OCI-LY3 (cell line): Measurements from ENCODE around the gene ITPKC.

Experiments
- H2AFZ ChIP-seq: fragments of 200-600, 300-600 bp; shearing (Covaris generic); 2 replicates; pipeline ENCODE4 v1.6.0; 2014; ENCODE audit warnings: antibody characterized with exemption, low read depth, low read length
- H3K27ac ChIP-seq: fragments of 200-600, 300-600 bp; sonication (generic); 2 replicates; pipeline ENCODE4 v1.5.1; 2014; ENCODE audit warnings: mild to moderate bottlenecking, low read length, moderate library complexity, mixed read lengths
- H3K27me3 ChIP-seq: fragments of 200-600, 300-600 bp; sonication (generic); 2 replicates; pipeline ENCODE4 v1.6.1; 2014; ENCODE audit warnings: low read depth, low read length, mixed read lengths
- H3K36me3 ChIP-seq: fragments of 200-600, 300-600 bp; sonication (generic); replicated peaks from 2 replicates; pipeline ENCODE3; 2014; ENCODE audit warnings: low read depth, low read length, mixed read lengths
- H3K4me1 ChIP-seq: fragments of 300-600, 200-600 bp; sonication (generic); 2 replicates; pipeline ENCODE4 v1.6.1; 2014; ENCODE audit warnings: low read length, mixed read lengths
- H3K4me2 ChIP-seq: fragments of 200-600, 300-600 bp; sonication (generic); 2 replicates; pipeline ENCODE4 v1.6.1; 2014; ENCODE audit warnings: low read length, mixed read lengths
- H3K4me3 ChIP-seq: fragments of 300-600, 200-600 bp; sonication (generic); 2 replicates; pipeline ENCODE4 v1.5.1; 2014; ENCODE audit warnings: antibody characterized with exemption, mild to moderate bottlenecking, low read length, moderate library complexity
- H3K79me2 ChIP-seq: fragments of 300-600, 200-600 bp; shearing (Covaris generic); 2 replicates; pipeline ENCODE4 v1.6.1; 2014; ENCODE audit warnings: mild to moderate bottlenecking, low read length, mixed read lengths
- H3K9ac ChIP-seq: fragments of 300-600, 200-600 bp; shearing (Covaris generic); 2 replicates; pipeline ENCODE4 v1.6.0; 2014; ENCODE audit warnings: mild to moderate bottlenecking, low read length, moderate library complexity
- H3K9me3 ChIP-seq: fragments of 200-600, 300-600 bp; shearing (Covaris generic); 2 replicates; pipeline ENCODE4 v1.6.1; 2014; ENCODE audit warnings: low read length, mixed read lengths; ENCODE audit not compliant: insufficient read depth
- H4K20me1 ChIP-seq: fragments of 200-600, 300-600 bp; sonication (generic); 2 replicates; pipeline ENCODE4 v1.6.1; 2016; ENCODE audit warnings: low read length, mixed read lengths; ENCODE audit not compliant: insufficient read depth
- EZH2phosphoT487 ChIP-seq: fragments of 200-600 bp; shearing (Covaris generic); IDR thresholded peaks from 2 replicates; pipeline ENCODE4 v1.6.1; 2018; ENCODE audit warnings: antibody characterized with exemption, mixed run types, low read depth
- TF ChIP-seq, protein P1 (sequence below): fragments of 200-600, 300-600 bp; sonication (generic); IDR thresholded peaks from 2 replicates; pipeline ENCODE4 v1.5.1; 2014; ENCODE audit warnings: antibody characterized with exemption, low read length, low read depth

The ITPKC gene

DNA sequence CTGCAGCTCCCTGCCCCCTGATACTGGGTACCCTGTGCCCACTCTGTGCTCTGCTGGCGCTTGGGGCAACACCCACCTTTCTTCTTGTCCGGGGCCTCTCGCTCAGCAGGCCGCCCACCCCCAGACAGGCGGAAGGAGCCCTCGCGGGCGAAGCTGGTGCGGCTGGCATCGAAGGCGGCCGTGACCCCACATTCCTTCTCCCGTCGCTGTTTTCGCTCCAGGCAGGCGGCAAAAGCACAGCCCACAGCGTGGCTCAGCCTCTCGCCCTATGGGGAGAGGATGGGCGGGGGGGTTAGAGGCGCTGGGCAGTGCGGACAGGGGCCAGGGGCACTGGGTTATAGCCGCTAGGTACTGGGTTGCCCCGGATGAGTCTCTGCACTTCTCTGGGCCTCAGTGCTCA lies 39.8 kb upstream of the ITPKC start:
- no peaks in the 10 kb centered on the region for H3K36me3 ChIP-seq
- H4K20me1 ChIP-seq: no peaks in the 10 kb centered on the region
- H3K9me3 ChIP-seq: no peaks in the 10 kb centered on the region
- no peak overlapping the region for H3K27ac ChIP-seq
- H3K4me1 ChIP-seq: no peaks in the 10 kb centered on the region
- no peak for TF ChIP-seq EZH2phosphoT487
- TF ChIP-seq, protein P1, sequence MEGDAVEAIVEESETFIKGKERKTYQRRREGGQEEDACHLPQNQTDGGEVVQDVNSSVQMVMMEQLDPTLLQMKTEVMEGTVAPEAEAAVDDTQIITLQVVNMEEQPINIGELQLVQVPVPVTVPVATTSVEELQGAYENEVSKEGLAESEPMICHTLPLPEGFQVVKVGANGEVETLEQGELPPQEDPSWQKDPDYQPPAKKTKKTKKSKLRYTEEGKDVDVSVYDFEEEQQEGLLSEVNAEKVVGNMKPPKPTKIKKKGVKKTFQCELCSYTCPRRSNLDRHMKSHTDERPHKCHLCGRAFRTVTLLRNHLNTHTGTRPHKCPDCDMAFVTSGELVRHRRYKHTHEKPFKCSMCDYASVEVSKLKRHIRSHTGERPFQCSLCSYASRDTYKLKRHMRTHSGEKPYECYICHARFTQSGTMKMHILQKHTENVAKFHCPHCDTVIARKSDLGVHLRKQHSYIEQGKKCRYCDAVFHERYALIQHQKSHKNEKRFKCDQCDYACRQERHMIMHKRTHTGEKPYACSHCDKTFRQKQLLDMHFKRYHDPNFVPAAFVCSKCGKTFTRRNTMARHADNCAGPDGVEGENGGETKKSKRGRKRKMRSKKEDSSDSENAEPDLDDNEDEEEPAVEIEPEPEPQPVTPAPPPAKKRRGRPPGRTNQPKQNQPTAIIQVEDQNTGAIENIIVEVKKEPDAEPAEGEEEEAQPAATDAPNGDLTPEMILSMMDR: no peak
- H3K4me2 ChIP-seq: no peak overlapping the region
- H3K27me3 ChIP-seq: no peaks in the 10 kb centered on the region
- no peak overlapping the region for H3K9ac ChIP-seq
- H3K4me3 ChIP-seq: no peak overlapping the region
- H3K79me2 ChIP-seq: no peaks in the 10 kb centered on the region
- no peak overlapping the region for H2AFZ ChIP-seq

DNA sequence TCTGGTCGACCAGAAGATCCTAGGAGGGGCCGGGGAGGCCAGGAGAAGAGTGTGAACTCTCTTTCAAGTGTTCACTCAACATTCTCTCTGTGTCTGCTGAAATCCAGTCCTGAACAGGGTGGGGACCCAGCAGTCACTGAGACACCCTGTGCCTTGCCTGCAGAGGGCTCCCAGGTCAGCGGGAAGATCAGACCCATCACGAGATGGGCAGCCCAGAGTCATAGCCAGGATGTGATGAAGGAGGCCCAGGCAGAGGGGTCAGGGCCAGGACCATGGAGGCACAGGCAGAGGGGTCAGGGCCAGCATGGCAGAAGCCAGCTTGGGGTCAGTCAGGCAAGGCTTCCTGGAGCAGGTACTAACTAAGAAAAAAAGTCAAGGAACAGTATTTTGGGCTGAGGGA lies 35.9 kb upstream of the ITPKC start:
- no peaks in the 10 kb centered on the region for H3K27me3 ChIP-seq
- no peaks in the 10 kb centered on the region for H4K20me1 ChIP-seq
- TF ChIP-seq, protein P1: no peak
- TF ChIP-seq EZH2phosphoT487: no peak
- no peak overlapping the region for H2AFZ ChIP-seq
- no peak overlapping the region for H3K9ac ChIP-seq
- no peak overlapping the region for H3K4me3 ChIP-seq
- H3K9me3 ChIP-seq: no peaks in the 10 kb centered on the region
- no peaks in the 10 kb centered on the region for H3K79me2 ChIP-seq
- no peak overlapping the region for H3K27ac ChIP-seq
- H3K36me3 ChIP-seq: peaks cover 8% of the 10 kb centered on the region
- H3K4me1 ChIP-seq: no peaks in the 10 kb centered on the region
- H3K4me2 ChIP-seq: no peak overlapping the region

DNA sequence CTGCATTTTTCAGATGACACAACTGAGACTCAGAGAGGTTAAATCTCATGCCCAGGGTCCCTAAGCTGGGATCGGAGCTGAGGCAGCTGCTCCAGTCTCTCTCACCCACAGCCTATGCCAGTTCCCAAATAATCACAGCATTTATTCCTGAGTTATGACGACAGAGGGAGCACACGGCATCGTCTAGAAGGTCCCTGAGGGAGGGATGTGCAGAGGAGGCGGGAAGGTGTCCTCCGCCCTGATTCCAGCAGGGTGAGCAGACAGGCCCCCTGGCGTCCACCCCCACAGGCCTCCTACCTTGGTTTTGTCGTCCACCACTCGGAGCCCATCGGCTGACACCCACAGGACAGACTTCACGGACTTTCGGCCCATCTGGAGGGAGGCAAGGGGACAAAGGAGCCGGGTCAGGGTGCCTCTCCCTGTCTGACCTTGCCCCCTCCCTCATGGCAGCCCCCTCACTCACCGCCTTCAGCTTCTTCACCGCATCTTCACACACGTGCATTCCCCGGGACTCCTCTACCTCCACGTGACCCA lies 34.4 kb upstream of the ITPKC start:
- H3K4me2 ChIP-seq: no peak overlapping the region
- no peaks in the 10 kb centered on the region for H4K20me1 ChIP-seq
- no peak overlapping the region for H3K4me3 ChIP-seq
- no peaks in the 10 kb centered on the region for H3K4me1 ChIP-seq
- TF ChIP-seq EZH2phosphoT487: no peak
- TF ChIP-seq, protein P1: no peak
- H3K27ac ChIP-seq: no peak overlapping the region
- peaks cover 8% of the 10 kb centered on the region for H3K36me3 ChIP-seq
- no peak overlapping the region for H2AFZ ChIP-seq
- no peaks in the 10 kb centered on the region for H3K27me3 ChIP-seq
- H3K9me3 ChIP-seq: no peaks in the 10 kb centered on the region
- no peak overlapping the region for H3K9ac ChIP-seq
- no peaks in the 10 kb centered on the region for H3K79me2 ChIP-seq

DNA sequence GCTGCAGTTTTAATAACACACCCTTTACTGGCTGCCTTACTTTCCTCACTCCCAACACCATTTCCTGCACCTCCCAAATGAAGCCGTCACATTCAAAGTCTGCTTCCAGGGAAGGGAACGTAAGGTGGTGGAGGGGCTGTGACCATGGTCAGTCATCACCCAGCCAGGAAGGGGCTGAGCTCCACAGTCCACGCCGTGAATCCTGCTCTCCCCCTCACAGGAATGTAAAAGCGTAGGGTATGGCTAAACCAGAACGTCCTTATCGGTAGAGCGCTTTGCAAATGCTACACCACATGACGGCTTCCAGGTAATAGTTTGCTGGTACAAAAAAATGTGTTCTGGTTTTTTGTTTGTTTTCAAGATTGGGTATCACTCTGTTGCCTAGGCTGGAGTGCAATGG lies 33.5 kb upstream of the ITPKC start:
- Histone ChIP-seq H3K27ac (no peak overlapping the region), H2AFZ (no peak overlapping the region), H4K20me1 (no peaks in the 10 kb centered on the region), H3K79me2 (no peaks in the 10 kb centered on the region), H3K4me3 (no peak overlapping the region), H3K27me3 (no peaks in the 10 kb centered on the region), H3K36me3 (peaks cover 8% of the 10 kb centered on the region), H3K4me2 (no peak overlapping the region), H3K9ac (no peak overlapping the region), H3K9me3 (no peaks in the 10 kb centered on the region), H3K4me1 (no peaks in the 10 kb centered on the region)
- TF ChIP-seq, protein P1: no peak
- TF ChIP-seq EZH2phosphoT487: no peak
